GM21423 (cell line): Measurements from ENCODE around the gene MFAP2.
"Not testable (repeated sequence)": the region's sequence is repeated elsewhere in the genome, so short reads cannot be mapped to it uniquely, and the experiment has no call there.

Experiments used
- ATAC-seq: cut with Tn5 transposase; IDR thresholded peaks from one replicate; pipeline ENCODE4 v1.9.1; 2021; ENCODE audit warnings: mild to moderate bottlenecking, moderate library complexity; ENCODE audit not compliant: unreplicated experiment

MFAP2 gene

DNA sequence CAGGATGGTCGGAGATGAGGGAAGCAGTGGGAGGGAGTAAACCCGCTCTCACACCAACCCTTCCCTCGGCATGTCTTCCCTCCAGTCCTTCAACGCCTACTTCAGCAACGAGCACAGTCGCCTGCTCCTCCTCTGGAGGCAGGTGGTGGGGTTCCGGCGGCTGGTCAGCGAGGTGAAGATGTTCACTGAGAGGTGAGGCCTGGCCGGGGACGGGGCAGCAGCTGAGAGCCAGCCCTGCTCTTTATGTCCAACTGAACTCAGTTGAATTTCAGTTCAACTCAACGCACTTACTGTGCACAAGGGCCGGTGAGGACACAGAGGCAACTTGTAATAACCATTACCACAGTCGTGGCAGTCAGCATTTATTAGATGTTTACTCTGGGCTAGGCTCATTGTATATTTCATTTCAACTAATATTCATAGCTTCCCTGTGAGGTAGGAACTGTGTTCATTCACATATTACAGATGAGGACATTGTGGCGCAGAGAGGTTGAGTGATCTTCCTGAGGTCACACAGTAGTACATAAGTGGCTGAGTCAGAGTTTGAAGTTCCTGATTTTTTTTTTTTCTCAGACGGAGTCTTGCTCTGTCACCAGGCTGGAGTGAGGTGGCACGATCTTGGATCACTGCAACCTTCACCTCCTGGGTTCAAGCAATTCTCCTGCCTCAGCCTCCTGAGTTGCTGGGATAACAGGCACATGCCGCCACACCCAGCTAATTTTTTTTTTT, 49.0 kb downstream of the MFAP2 start:
- ATAC-seq, result not testable (repeated sequence)

DNA sequence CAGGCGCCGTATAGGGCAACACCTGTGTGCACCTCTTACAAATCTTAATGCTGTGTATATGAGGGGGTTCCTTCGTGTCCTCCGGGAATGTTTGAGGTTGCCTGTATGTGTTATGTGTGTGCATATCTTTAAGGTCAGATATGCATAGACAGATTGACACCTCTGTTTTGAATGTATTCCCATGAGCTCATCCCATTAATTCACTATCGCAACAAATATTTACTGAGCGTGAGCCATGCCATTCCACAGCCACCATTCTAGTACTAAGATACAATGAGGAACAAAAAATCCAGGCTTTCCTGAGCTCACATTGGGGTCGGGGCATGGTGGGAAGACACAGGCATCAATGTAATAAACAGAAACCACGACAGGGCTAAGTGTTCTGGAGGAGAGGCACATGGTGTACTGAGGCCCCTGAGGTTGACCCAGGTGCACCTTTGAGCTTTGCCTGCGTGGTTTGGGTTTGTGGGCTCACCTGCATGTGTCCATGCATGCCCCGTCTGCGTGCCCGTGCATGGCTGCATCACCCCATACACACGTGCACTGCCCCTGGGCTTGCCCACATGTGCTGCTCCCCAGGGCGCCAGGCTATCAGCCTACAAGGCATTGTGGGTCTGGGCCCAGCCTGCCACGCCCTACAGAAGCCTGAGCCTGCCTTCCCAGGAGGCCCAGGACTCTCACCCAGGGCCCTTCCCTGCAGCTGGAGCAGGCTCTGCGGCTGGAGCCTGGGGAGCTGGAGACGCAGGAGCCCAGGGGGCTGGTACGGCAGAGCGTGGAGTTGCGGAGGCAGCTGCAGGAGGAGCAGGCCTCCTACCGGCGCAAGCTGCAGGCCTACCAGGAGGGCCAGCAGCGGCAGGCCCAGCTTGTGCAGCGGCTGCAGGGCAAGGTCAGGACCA, 51.0 kb downstream of the MFAP2 start:
- ATAC-seq, result not testable (repeated sequence)

DNA sequence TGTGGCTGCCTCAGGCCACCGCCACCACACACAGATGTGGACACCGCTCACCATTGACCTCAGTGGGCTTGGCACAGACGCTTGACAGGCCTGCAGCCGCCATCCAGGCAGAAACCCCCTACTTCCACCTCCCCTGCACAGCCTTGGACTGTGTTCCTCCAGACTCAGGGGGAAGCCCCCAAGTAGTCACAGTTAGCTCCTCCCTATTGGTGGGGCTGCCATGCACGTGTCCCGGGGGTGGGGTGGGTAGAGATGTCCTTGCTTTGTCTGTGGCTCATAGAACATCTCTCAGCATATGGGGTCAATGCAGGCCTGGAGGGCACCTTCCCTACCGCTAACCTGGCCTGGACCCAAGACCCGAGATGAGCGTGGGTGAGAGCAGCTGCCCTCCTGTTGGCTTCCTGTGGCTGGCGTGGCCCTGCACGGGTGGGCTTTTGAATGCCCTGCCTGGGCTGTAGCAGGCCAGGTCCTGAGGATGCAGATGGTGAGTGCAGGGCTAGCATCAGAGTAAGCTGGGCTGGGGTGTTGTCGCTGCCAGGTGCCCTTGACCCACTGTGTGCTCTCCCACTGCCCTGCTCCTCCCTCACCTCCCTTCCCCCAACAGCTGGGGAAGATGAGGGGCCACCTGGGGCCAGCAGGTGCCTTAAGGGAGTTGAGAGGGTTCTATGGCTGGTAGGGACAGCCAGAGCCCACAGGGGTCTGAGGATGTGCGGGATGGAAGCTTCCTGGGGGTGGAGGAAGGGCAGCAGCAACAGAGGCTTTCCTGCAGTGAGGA, 52.5 kb downstream of the MFAP2 start:
- no peak for ATAC-seq

DNA sequence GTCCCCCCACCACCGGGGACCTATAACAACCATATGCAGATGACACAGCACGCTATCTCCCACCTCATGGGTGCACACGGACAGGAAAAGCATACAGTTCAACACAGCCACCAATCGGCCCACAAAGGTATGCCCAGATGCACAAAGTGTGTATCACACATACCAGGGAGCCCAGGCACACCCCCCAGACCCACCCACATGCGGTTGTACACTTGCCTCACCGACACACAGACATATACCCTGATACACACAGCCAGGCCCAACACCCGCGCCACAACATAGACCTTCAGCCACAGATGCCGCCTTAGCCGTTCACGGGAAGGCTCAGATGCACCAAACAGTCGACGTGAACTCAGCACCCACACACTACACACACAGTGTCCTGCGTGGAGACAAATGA, 53.2 kb downstream of the MFAP2 start:
- no peak for ATAC-seq

DNA sequence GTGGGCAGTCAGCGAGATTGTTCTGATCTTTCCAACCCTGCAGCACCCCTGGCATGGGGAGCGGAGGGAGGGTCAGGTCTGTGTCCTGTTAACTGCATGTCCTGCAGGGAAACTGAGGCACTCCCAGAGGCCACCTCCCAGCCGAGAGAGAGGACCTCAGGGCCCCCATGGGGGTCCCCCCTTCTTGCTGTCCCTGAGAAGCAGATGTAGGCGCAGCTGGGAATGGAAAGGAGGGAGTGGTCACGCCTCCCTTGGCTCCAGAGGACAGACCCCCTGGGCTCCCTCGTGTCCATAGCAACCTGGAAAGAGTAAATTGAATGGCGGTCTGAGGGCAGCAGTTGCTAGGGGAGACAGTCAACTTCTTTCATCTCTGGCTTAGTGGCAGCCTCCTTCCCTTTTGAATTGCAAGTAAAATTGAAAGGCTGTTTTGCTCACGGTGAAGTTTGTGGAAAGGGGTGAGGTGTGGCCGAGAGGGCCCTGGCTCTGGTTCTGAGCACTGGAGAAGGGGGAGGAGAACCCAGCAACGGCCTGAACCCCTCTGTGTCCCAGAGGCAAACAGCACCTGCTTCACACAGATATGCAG, 53.8 kb downstream of the MFAP2 start:
- ATAC-seq, result no peak

DNA sequence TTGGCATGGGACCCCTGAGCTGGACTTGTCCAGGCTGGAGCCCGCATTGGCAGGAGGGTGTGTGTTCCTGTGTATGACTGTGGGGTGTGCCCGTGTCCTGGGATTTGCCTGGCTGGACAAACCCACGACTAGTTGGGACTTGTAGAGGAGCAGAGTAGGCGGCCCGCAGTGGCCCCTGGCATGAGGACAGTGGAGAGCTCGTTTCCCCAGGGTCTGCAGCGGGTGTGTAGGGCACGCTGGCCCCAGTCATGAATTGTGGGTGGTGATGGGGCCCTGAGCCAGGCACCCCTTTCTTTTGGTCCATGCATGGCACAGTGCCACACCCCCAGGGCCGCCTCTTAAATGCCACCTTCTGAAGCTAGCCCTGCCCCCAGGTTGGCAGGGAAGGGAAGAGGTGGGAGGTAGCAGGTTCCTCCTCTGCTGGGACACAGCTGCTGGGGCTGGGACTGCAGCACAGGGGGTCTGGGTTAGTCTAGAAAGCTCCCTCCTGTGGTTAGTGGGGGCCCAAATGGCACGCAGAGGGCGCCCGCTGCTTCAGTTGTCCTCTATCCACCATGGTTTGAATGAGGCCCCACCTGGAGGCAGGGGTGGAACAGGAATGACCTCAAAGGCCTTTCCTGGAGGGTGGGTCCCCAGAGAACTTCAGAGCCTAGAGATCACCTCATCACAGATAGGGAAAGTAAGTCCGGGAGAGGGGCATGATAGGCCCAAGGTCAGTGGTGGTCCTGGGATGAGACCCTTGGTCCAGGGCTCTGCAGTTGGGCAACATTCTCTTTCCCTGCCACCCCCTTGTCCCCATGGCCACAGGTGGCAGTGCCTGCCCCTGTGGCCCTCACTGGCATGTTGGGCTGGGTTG, 54.6 kb downstream of the MFAP2 start:
- ATAC-seq, result no peak

DNA sequence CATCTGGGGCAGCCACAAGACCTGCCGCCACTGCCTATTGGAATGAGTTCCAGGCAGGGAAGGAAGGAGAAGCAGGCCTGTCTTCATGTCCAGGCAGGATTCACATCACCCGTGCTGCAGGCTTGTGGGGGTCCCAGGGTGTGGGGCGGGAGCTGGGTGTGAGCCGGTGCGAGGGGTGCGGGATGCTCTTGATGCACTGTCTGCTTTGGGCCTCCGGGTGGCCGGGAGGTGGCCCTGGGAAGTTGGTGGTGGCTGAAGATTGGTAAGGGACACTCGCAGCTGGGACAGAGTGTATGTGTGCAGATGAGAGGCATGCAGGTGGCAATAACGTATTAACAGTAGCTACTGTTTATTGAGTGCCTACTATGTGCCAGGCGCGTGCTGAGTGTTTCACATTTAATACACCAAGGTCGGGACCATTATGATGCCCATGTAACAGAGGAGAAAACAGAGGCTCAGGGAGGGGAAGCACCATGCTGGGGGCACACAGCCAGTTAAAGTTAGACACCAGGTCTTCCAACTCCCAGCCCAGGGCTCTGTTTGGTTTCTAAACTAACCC, 55.4 kb downstream of the MFAP2 start:
- no peak for ATAC-seq
